Adipose tissue (tissue), 3 donors: ENCODE data around the gene KIF2B. TPM values are rescaled to one million over a fixed set of nuclear protein-coding genes. Genes with fewer than 3 reads are reported as not detected.
"Not testable (repeated sequence)": the region's sequence is repeated elsewhere in the genome, so short reads cannot be mapped to it uniquely, and the experiment has no call there.

Source experiments
- H3K27ac ChIP-seq: one replicate; pipeline ENCODE4 v1.5.1; 2013; ENCODE audit warnings: low read depth, low read length
- WGBS, 3 donors: extraction: QIAGEN DNeasy Blood & Tissue Kit; methylation state at CpG; one replicate each; pipeline ENCODE4 v1.1.7; 2013; 5-methylcytosine and 5-hydroxymethylcytosine counted together
- polyA plus RNA-seq, 3 donors: library from polyadenylated mRNA; stranded (reverse); fragments of 200-250 nt; gene quantifications; one replicate each; pipeline ENCODE4 v1.2.3, GENCODE V29; 2013
- donor health status: healthy with polysubstance abuse.
- donor health status: Bipolar disorder and iron deficiency.
- donor health status: healthy.

KIF2B gene, protein sequence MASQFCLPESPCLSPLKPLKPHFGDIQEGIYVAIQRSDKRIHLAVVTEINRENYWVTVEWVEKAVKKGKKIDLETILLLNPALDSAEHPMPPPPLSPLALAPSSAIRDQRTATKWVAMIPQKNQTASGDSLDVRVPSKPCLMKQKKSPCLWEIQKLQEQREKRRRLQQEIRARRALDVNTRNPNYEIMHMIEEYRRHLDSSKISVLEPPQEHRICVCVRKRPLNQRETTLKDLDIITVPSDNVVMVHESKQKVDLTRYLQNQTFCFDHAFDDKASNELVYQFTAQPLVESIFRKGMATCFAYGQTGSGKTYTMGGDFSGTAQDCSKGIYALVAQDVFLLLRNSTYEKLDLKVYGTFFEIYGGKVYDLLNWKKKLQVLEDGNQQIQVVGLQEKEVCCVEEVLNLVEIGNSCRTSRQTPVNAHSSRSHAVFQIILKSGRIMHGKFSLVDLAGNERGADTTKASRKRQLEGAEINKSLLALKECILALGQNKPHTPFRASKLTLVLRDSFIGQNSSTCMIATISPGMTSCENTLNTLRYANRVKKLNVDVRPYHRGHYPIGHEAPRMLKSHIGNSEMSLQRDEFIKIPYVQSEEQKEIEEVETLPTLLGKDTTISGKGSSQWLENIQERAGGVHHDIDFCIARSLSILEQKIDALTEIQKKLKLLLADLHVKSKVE
- polyA plus RNA-seq = not detected

DNA sequence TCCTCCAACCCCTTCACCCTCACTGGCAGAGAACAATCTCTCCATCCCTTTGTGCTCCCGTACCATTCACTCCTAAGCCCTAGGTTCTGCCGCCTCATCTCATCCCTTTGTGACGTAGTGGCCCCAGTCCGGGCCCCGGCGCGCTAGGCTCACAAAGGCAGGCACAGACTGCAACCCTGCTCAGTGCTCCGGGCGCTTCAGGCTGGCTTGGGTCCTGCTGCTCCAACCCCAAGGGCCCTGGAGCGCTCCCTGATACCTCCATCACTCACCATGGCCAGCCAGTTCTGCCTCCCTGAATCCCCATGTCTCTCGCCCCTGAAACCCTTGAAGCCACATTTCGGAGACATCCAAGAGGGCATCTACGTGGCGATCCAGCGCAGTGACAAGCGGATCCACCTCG lies at the start of gene KIF2B:
Gene KIF2B, plus strand, starts transcription at position 164 of the 400 bp plus-strand sequence. Its CDS starts 107 bp downstream, at position 271.
- H3K27ac ChIP-seq = no peak within 1 kb of the TSS
- WGBS, 3 donors = 83 to 89% (median 84%) methylated on average over 17 of the region's 17 CpGs

- H3K27ac ChIP-seq = no peak overlapping the region
- 63 to 92% (median 69%) methylated on average over 2 of the region's 2 CpGs for WGBS, 3 donors
Observed at GRCh38 chr17:53780320-53780719, 42.4 kb upstream of the KIF2B start.

DNA sequence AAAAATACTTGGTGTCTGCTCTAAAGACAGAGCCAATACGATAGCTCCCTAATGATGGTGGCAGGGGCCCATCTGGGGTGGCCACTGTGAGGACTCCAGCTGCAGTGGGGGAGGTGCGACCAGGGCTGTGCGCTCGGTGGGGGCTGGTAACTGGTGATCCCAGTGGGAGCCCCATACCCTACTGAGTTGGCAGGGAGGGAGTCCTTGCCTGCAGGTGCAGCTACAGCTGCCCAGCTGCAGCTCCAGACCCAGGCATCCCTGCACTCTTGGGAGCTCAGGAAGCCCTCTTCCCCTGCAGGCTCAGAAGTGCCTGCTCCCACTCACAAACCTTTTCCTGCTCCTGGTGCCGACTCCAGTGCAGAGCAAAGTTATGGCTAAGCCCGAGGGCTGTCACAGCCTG lies 31.2 kb upstream of the KIF2B start:
- no peak overlapping the region for H3K27ac ChIP-seq
- 76 to 88% (median 83%) methylated on average over 6 of the region's 6 CpGs for WGBS, 3 donors

GRCh38 chr17:53792451-53792850 lies 30.3 kb upstream of the KIF2B start:
- no peak overlapping the region for H3K27ac ChIP-seq
- 83 to 90% (median 89%) methylated on average over 5 of the region's 5 CpGs for WGBS, 3 donors

DNA sequence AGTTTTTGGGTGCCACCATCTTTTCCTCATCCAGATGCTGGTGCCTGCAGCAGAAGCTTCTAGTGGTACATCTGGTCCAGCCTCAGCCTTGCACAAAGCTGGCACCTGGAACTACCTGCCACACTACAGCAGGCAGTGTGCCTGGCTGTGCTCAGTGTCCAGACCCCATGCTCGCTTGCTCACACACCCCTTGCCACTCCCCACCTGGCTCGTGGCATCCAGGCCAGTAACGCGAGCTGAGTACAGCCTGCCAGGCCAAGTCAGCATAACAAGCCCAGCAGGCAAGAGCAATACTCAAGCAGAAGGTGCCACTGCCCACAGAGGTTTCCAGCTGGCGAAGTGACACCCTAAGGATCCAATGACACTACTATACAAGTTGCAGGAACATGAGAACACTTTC lies 29.7 kb upstream of the KIF2B start:
- 84 to 89% (median 88%) methylated on average over 5 of the region's 5 CpGs for WGBS, 3 donors

GRCh38 chr17:53794875-53795274 lies 27.9 kb upstream of the KIF2B start:
- no peak overlapping the region for H3K27ac ChIP-seq

More for the DNA sequence above, 29.7 kb upstream of the KIF2B start:
- no peak overlapping the region for H3K27ac ChIP-seq

DNA sequence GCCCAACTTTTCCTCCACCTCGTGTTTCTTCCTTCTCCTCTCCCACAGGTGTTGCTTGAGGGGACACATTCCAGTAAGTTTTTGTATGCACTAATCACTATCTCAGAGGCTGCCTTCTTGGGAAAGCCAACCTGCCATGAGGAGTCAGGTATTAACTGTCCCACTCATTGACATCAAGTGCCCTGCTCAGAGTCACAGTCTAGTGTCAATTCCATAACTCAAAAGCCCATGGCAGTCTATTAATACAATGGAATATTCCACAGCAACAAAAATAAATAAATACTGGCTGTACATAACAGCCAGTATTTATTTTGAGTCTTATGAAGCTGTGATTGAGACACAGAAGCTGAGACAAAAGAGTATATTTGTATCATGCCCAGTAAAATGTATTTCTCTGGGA lies 26.1 kb upstream of the KIF2B start:
- no peak overlapping the region for H3K27ac ChIP-seq
- WGBS, 3 donors = 33 to 47% (median 36%) methylated on average over 1 of the region's 1 CpG

DNA sequence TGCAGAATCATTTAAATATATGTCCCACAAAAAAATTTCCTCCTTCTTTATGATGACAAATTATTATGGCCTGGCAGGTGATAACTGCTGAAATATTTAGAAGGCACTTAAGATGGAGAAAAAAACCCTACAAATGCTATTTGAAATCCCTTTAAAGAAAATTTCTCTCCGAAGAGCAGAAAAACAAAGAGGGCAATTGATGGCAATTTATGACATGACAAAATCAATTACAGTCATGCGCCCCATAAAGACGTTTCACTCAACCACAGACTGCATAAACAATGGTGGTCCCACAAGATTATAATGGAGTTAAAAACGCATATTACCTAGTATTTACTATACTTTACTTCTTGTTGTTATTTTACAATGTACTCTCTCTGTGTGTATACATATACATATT lies 25.2 kb upstream of the KIF2B start:
- WGBS, 3 donors = 50 to 62% (median 56%) methylated on average over 4 of the region's 4 CpGs
- H3K27ac ChIP-seq = no peak overlapping the region

- H3K27ac ChIP-seq = no peak overlapping the region
- 78 to 86% (median 85%) methylated on average over 5 of the region's 5 CpGs for WGBS, 3 donors
Observed at GRCh38 chr17:53804437-53804836, 18.3 kb upstream of the KIF2B start.

DNA sequence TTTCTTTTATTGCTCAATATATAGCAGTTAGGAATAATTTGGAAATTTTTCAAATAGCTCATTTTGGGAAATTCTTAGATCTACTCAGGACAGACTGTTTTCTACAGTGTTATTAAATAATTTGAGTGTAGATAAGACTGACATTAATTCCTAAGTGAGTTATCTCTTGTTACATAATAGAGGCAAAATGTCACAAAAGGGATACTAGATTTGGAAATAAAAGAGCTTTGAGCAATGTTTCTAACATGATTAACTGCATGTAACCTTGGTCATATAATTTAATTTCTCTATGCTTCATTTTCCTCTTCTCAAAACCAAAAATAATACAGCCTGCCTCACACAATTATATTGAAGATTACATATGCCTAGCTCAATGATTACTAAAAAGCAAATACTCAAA lies 16.3 kb upstream of the KIF2B start:
- H3K27ac ChIP-seq = no peak overlapping the region

DNA sequence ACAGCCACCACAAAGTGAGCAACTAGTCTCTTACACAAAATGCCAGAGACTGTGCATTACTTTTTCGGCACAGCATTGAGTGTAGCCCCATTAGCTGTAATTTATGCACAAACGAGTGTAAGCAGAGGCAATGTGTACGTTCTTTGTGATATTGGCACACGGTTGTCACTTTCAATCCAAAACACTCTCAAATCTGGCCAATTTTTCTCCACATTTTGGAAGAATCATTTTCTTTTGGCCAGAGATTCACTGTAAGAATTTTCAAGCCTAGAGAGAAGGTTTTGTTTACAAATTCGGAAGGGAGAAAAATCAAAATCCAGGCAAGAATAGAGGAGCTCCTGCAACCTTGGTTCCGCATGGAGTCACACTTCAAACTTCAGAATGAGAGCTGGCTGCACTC lies 15.4 kb upstream of the KIF2B start:
- H3K27ac ChIP-seq = no peak overlapping the region
- 64 to 71% (median 64%) methylated on average over 6 of the region's 6 CpGs for WGBS, 3 donors

DNA sequence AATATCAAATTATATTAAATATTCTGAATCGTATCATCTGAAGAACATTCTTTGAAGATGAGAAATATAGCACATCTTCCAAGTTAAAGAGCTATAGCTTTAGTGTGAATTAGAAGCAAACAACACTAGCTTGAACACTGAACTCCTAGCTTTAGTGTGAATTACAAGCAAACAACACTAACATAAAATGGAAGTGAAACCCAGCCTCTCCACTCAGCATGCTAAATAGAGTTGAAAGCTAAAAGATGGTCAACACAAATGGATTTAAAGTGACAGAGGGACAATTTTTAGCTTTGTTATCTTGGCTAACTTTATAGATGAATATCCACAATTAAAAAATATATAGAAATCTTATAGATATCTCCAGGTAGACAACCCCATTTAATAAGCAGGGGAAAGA lies 4.5 kb upstream of the KIF2B start:
- no peak overlapping the region for H3K27ac ChIP-seq
- 61 to 86% (median 73%) methylated on average over 1 of the region's 1 CpG for WGBS, 3 donors

- 55 to 67% (median 64%) methylated on average over 2 of the region's 2 CpGs for WGBS, 3 donors
- H3K27ac ChIP-seq = no peak overlapping the region
Observed at GRCh38 chr17:53818929-53819328, 3.8 kb upstream of the KIF2B start.

DNA sequence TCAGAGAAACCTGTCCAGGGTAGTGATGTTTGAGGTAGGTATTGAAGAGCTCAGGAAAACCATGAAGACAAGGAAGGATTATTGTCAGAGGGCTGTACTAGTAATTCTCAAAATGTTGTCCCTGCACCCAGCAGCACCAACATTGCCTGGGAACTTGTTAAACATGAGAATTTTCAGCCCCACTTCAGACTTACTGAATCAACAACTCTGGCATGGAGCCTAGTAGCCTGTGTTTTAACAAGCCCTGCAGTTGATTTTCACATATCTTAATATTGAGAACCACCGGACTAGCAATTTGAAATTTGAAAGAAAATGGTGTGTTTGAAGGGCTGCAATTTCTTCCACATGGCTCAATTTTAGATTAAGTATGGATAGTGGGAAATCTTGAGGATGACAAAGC lies 2.8 kb upstream of the KIF2B start:
- WGBS, 3 donors = 69 to 83% (median 83%) methylated on average over 1 of the region's 1 CpG
- H3K27ac ChIP-seq = no peak overlapping the region

DNA sequence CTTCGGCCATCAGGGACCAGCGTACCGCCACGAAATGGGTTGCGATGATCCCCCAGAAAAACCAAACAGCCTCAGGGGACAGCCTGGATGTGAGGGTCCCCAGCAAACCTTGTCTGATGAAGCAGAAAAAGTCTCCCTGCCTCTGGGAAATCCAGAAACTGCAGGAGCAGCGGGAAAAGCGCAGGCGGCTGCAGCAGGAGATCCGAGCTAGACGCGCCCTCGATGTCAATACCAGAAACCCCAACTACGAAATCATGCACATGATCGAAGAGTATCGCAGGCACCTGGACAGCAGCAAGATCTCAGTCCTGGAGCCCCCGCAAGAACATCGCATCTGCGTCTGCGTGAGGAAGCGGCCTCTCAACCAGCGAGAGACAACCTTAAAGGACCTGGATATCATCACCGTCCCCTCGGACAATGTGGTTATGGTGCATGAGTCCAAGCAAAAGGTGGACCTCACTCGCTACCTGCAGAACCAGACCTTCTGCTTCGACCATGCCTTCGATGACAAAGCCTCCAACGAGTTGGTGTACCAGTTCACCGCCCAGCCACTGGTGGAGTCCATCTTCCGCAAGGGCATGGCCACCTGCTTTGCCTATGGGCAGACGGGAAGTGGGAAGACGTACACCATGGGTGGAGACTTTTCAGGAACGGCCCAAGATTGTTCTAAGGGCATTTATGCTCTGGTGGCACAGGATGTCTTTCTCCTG lies 769 bp downstream of the KIF2B start:
- 90 to 94% (median 94%) methylated on average over 32 of the region's 32 CpGs for WGBS, 3 donors
- no peak overlapping the region for H3K27ac ChIP-seq

- not testable (repeated sequence) for H3K27ac ChIP-seq
- 81 to 83% (median 81%) methylated on average over 8 of the region's 8 CpGs for WGBS, 3 donors
Observed at GRCh38 chr17:53834771-53835170, 12.0 kb downstream of the KIF2B start.

- H3K27ac ChIP-seq = no peak overlapping the region
Observed at GRCh38 chr17:53837131-53837530, 14.4 kb downstream of the KIF2B start.

DNA sequence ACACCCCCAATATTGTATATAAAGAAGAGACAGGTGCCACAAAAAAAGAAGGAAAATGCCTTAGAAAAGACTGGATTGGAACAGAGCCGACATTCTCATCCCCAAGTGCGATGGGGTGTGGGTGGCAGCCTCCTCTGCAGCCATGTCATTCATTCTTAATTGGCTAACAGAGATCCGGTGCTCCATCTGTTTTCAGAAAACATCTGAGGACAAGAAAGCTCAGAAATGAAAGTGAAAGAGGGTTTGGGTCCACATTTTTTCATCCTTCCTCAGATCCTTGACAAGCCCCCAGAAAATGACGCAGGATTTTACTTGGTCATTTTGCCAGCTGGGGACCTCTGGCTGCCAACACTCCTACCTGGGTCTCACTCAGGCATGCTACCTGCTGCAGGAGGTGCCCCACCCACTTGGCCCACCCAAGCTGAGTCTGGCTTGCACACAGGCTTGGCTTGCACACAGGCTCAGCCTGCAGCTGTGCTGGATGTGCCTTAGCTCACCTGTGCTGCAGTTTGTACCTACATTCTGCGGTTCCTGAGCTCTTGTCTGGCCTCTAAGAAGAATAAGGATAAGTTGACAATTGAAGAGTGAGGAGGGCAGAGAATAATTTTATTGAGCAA lies 21.9 kb downstream of the KIF2B start:
- whole genome bisulfite sequencing, 3 donors = 76 to 79% (median 78%) methylated on average over 5 of the region's 5 CpGs
- no peak overlapping the region for H3K27ac ChIP-seq

DNA sequence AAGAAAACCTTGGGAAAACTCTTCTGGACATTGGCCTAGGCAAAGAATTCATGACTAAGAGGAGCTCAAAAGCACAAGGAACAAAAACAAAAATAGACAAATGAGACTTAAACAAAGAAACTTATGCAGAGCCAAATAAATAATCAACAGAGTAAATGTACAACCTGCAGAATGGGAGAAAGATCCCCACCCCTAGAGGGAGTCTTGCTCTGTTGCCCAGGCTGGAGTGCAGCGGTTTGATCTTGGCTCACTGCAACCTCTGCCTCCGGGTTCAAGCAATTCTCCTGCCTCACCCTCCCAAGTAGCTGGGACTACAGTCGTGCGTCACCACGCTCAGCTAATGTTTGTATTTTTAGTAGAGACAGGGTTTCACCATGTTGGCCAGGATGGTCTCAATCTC lies 48.4 kb downstream of the KIF2B start:
- not testable (repeated sequence) for H3K27ac ChIP-seq
- 79 to 97% (median 90%) methylated on average over 5 of the region's 5 CpGs for WGBS, 3 donors
